ENCODE measurements around the gene SRRM2.
"Not testable (repeated sequence)": the region's sequence is repeated elsewhere in the genome, so short reads cannot be mapped to it uniquely, and the experiment has no call there.

Gene SRRM2

GRCh38 chr16:2720064-2720457 is 32.4 kb upstream of the SRRM2 start, which contains the start of gene PRSS27:
Gene PRSS27 (minus strand): TSS chr16:2720224. CDS start chr16:2720160, 64 bp downstream.
- Histone ChIP-seq H4K20me1 (ENCODE audit: insufficient read depth, low read length, poor library complexity, severe bottlenecking) (no peaks in the 10 kb centered on the region), H3K4me1 (ENCODE audit: insufficient read depth, low read length, poor library complexity, severe bottlenecking) (peaks cover 25% of the 10 kb centered on the region), H3K9me2 (replicated peaks; ENCODE audit: low read depth, low read length) (no peaks in the 10 kb centered on the region), H3F3A (ENCODE audit: low read depth) (no peaks in the 10 kb centered on the region), H3K9ac (ENCODE audit: low read depth, low read length, poor library complexity, severe bottlenecking) (peak within 1 kb of the TSS; percentile 69), H3K36me3 (ENCODE audit: insufficient read depth, low read length) (no peaks in the 10 kb centered on the region), H3K27me3 (ENCODE audit: insufficient read depth, low read length, poor library complexity, severe bottlenecking) (no peaks in the 10 kb centered on the region), H3K4me3 (ENCODE audit: low read length, poor library complexity, severe bottlenecking) (peak within 1 kb of the TSS; percentile 74), H3K79me2 (ENCODE audit: insufficient read depth, low read length) (no peaks in the 10 kb centered on the region), H2AFZ (ENCODE audit: low read length) (peak within 1 kb of the TSS; percentile 55; the same call in 1 of the 2 replicates), H3K9me3 (ENCODE audit: insufficient read depth, low read depth, low read length) (no peaks in the 10 kb centered on the region), H3K4me2 (ENCODE audit: low read depth, low read length, poor library complexity, severe bottlenecking) (peak within 1 kb of the TSS; percentile 56)
- TF ChIP-seq CTCF (conservative IDR thresholded peaks at IDR 0.05; ENCODE audit: low read length): no peak
- no peak for TF ChIP-seq EZH2phosphoT487 (IDR thresholded peaks at IDR 0.05; ENCODE audit: borderline replicate concordance)

DNA sequence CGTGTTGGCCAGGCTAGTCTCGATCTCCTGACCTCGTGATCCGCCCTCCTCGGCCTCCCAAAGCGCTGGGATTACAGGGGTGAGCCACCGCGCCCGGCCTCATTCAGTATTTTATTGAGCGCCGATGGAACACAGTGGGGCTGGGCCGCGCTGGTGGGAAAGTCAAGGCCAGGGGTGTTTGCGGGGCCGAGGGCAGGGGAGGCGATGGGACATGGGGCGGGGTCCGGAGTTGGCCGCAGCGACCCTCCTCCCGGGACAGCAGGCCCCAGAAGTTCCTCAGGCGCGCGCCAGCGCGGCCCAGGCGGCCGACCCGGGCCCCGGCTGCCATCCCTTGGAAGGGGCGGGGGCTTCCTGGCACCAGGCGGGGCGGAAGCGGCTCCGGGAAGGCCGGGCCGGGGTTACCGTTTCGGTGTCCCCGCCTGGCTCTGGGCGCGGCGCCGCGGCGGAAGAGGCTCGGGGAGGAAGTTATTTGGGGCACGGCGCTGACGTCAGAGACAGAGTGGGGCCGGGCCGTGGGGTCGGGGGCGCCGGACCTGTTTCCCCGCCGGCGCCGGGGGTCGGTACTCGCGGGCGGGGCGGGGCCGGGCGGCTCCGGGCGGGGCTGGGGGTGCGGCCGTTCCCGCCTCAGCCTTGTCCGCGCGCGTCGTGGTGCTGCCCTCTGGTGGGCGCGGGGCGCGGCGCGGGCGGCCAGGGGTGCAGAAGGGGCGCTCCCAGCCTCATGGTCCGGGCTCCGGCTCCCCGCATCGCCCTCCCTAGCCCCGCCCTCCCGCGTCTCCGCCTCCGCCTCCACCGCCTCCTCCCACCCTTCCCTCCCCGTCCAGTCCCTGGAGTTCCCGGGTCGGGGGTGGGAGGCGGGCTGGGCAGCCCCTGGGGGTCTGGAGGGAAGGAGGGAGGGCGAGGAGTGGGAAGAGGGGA is 31.5 kb upstream of the SRRM2 start:
- Histone ChIP-seq H4K20me1 (ENCODE audit: insufficient read depth, low read length, poor library complexity, severe bottlenecking) (no peaks in the 10 kb centered on the region), H3K9me2 (replicated peaks; ENCODE audit: low read depth, low read length) (no peaks in the 10 kb centered on the region), H2AFZ (ENCODE audit: low read length) (peak overlapping the region; percentile 87)

GRCh38 chr16:2721634-2722173 is 30.7 kb upstream of the SRRM2 start:
- Histone ChIP-seq H3K4me1 (ENCODE audit: insufficient read depth, low read length, poor library complexity, severe bottlenecking) (peaks cover 21% of the 10 kb centered on the region), H3K4me2 (ENCODE audit: low read depth, low read length, poor library complexity, severe bottlenecking) (peak overlapping the region; percentile 64), H3K9ac (ENCODE audit: low read depth, low read length, poor library complexity, severe bottlenecking) (peak overlapping the region; percentile 62), H2AFZ (ENCODE audit: low read length) (peak overlapping the region; percentile 87), H3K4me3 (ENCODE audit: low read length, poor library complexity, severe bottlenecking) (peak overlapping the region; percentile 74)
- H3K9me3 ChIP-seq (ENCODE audit: insufficient read depth, low read depth, low read length); H3K36me3 ChIP-seq (ENCODE audit: insufficient read depth, low read length); H4K20me1 ChIP-seq (ENCODE audit: insufficient read depth, low read length, poor library complexity, severe bottlenecking); H3F3A ChIP-seq (ENCODE audit: low read depth); H3K27me3 ChIP-seq (ENCODE audit: insufficient read depth, low read length, poor library complexity, severe bottlenecking); H3K79me2 ChIP-seq (ENCODE audit: insufficient read depth, low read length); H3K9me2 ChIP-seq (replicated peaks; ENCODE audit: low read depth, low read length): not testable (repeated sequence)

More for the DNA sequence above, 31.5 kb upstream of the SRRM2 start:
- Histone ChIP-seq H3K79me2 (ENCODE audit: insufficient read depth, low read length) (no peaks in the 10 kb centered on the region), H3K9me3 (ENCODE audit: insufficient read depth, low read depth, low read length) (no peaks in the 10 kb centered on the region), H3K36me3 (ENCODE audit: insufficient read depth, low read length) (no peaks in the 10 kb centered on the region), H3K4me3 (ENCODE audit: low read length, poor library complexity, severe bottlenecking) (peak overlapping the region; percentile 74), H3F3A (ENCODE audit: low read depth) (no peaks in the 10 kb centered on the region), H3K4me1 (ENCODE audit: insufficient read depth, low read length, poor library complexity, severe bottlenecking) (peaks cover 25% of the 10 kb centered on the region), H3K9ac (ENCODE audit: low read depth, low read length, poor library complexity, severe bottlenecking) (peak overlapping the region; percentile 69), H3K27me3 (ENCODE audit: insufficient read depth, low read length, poor library complexity, severe bottlenecking) (no peaks in the 10 kb centered on the region), H3K4me2 (ENCODE audit: low read depth, low read length, poor library complexity, severe bottlenecking) (peak overlapping the region; percentile 64)
- TF ChIP-seq EZH2phosphoT487 (IDR thresholded peaks at IDR 0.05; ENCODE audit: borderline replicate concordance) (no peak), CTCF (conservative IDR thresholded peaks at IDR 0.05; ENCODE audit: low read length) (peak; percentile 11; the same call in 1 of the 2 replicates)
